HG03565 (cell line): ENCODE measurements around the gene DUSP19.

ENCODE experiments used
- ATAC-seq: cut with Tn5 transposase; IDR thresholded peaks from one replicate; pipeline ENCODE4 v1.9.1; 2021; ENCODE audit warnings: mild to moderate bottlenecking, moderate library complexity; ENCODE audit not compliant: unreplicated experiment

Gene DUSP19

GRCh38 chr2:183063083-183063482 is 15.5 kb upstream of the DUSP19 start:
- peak; percentile 94 for ATAC-seq

- no peak for ATAC-seq
Observed at GRCh38 chr2:183068561-183068960, 10.0 kb upstream of the DUSP19 start.

- ATAC-seq: no peak
Observed at GRCh38 chr2:183069174-183069573, 9.4 kb upstream of the DUSP19 start.

- no peak for ATAC-seq
Observed at GRCh38 chr2:183070942-183071844, 7.4 kb upstream of the DUSP19 start.

GRCh38 chr2:183072177-183072576 is 6.4 kb upstream of the DUSP19 start:
- no peak for ATAC-seq

GRCh38 chr2:183078163-183078463 is 434 bp upstream of the DUSP19 start:
- no peak for ATAC-seq

- peak; percentile 22 for ATAC-seq
Observed at GRCh38 chr2:183079139-183079775, 710 bp downstream of the DUSP19 start.

GRCh38 chr2:183081911-183082310 is 3.4 kb downstream of the DUSP19 start:
- ATAC-seq: no peak

GRCh38 chr2:183088061-183088460 is 9.5 kb downstream of the DUSP19 start:
- no peak for ATAC-seq

GRCh38 chr2:183089192-183089851 is 10.8 kb downstream of the DUSP19 start:
- ATAC-seq: peak; percentile 44

GRCh38 chr2:183091318-183091953 is 12.9 kb downstream of the DUSP19 start:
- ATAC-seq: no peak

GRCh38 chr2:183091954-183092345 is 13.4 kb downstream of the DUSP19 start:
- ATAC-seq: no peak

- ATAC-seq: peak; percentile 70
Observed at GRCh38 chr2:183093857-183094657, 15.5 kb downstream of the DUSP19 start.

- ATAC-seq: no peak
Observed at GRCh38 chr2:183105402-183106134, 27.0 kb downstream of the DUSP19 start.

- no peak for ATAC-seq
Observed at GRCh38 chr2:183112577-183112976, 34.0 kb downstream of the DUSP19 start.

- ATAC-seq: no peak
Observed at GRCh38 chr2:183113630-183114029, 35.1 kb downstream of the DUSP19 start.

- no peak for ATAC-seq
Observed at GRCh38 chr2:183117226-183117625, 38.7 kb downstream of the DUSP19 start.

GRCh38 chr2:183123117-183123958 is 44.8 kb downstream of the DUSP19 start:
- no peak for ATAC-seq

GRCh38 chr2:183123959-183124221 is 45.3 kb downstream of the DUSP19 start:
- ATAC-seq: peak; percentile 5
